GM12892 (cell line): ENCODE results near the gene LATS2. TPM values are rescaled to one million over a fixed set of nuclear protein-coding genes. Genes with fewer than 3 reads are reported as not detected.
A peak's percentile ranks its signal among the peaks of the same experiment; 100 is the strongest.

Experiments
- DNase-seq: peaks from one replicate; pipeline ENCODE4 v3.0.0; 2011; ENCODE audit not compliant: insufficient read length
- FAIRE-seq: peaks from 2 replicates; lab custom pipeline; 2011; peaks lifted over from hg19 to GRCh38; lab: Jason Lieb, UNC
- POLR2A ChIP-seq: IDR thresholded peaks from 2 replicates; pipeline ENCODE4 v1.6.1; 2011; ENCODE audit warnings: low read depth, low read length, control low read depth
- POLR2AphosphoS5 ChIP-seq: IDR thresholded peaks from 2 replicates; pipeline ENCODE4 v1.6.1; 2011; ENCODE audit warnings: low read depth, low read length, control low read depth
- TAF1 ChIP-seq: IDR thresholded peaks from 2 replicates; pipeline ENCODE4 v1.6.1; 2011; ENCODE audit warnings: low read depth, mild to moderate bottlenecking, control low read depth, low read length, borderline replicate concordance
- polyA plus RNA-seq: library from polyadenylated mRNA; unstranded; fragments of >200 nt; gene quantifications from one replicate; pipeline ENCODE4 v1.2.1, GENCODE V29; 2012; ENCODE audit warnings: missing spikeins, inconsistent platforms; ENCODE audit not compliant: missing spikeins

The LATS2 gene
- polyA plus RNA-seq = 2.0 TPM

DNA sequence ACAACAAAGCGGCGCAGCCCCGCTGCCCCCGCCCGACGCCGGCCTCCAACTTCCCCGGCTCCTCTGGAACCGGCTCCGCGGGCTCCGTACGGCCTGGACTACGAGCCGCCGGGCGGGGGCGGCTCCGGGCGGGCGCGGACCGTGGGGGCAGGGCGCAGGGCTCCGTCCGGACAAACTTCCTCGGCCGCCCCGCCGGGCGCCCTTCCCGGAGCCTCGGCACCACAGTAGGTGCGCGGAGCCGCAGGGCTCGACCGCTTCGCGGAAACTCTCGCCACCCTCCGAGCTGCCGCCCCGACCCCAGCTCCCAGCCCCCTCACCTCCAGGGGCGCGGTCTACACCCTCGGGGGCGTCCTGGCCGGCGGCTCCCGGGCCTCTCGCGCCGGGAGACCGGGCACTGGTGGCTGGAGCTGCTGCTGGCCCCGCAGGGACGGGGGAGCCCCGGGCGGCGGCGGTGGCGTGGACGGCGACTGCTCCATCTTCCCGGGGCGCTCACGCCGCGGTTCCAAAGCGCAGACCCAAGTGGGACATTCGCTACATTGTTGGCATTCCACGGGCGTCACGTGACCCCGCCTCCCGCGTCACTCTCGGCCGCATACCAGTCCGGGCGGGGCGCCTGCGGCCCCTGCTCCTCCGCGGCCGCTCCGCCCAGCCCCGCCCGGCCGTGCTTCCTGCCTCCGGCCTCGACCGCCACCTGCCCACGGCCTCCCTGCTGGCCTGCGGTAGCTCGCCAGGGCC lies at the start of gene LATS2:
LATS2 (minus strand) TSS at position 558 of the 735 bp plus-strand sequence. CDS start 15,560 bp downstream, outside the sequence.
- FAIRE-seq (no peak), DNase-seq (peak; percentile 69)
- TF ChIP-seq TAF1 (0 out of 2 replicates have a peak, but pooled peaks have one; percentile 7), POLR2AphosphoS5 (no peak), POLR2A (peak; percentile 61; the same call in 1 of the 2 replicates)

DNA sequence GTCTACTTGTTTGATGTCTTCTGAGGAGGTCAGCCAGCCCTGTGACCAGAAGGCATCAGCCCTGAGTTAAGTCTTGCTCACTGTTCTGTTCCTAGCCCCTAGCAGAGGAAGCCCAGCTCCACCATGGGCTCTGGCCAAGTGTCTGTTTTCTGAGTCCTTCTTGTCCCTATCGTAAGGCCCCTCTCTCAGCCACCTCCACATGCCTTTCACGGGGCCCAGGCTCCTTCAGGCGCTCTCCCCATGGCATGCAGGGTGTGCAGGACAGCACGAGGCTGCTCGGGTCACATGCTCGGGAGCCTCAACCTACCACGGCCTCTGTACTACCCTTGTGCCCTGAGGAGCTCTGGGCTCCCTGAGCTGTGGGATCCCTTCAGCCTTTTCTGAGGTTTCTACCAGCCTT lies 47.8 kb upstream of the LATS2 start:
- TF ChIP-seq TAF1 (no peak), POLR2AphosphoS5 (no peak), POLR2A (no peak)
- no peak for FAIRE-seq
- no peak for DNase-seq

DNA sequence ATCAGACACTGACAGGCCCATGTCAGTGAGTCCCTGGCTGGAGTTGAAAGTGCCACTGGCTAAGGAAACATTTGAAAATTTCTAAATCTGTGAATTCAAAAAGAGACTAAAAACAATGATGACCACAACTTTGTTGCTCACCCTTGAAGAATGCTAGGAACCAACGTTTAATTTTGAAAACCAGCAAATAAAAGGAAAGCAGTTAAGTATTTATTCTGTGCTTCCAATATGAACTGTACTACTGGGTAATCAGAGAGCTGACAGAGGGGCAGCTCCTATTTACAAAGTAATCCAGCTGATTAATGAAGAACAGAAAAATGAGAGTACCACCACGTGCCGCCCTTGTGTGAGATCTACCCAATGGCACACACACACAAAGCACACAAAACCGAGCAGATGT lies 44.7 kb upstream of the LATS2 start:
- FAIRE-seq (no peak), DNase-seq (no peak)
- no peak for TF ChIP-seq POLR2A
- TF ChIP-seq POLR2AphosphoS5 = no peak
- no peak for TF ChIP-seq TAF1

DNA sequence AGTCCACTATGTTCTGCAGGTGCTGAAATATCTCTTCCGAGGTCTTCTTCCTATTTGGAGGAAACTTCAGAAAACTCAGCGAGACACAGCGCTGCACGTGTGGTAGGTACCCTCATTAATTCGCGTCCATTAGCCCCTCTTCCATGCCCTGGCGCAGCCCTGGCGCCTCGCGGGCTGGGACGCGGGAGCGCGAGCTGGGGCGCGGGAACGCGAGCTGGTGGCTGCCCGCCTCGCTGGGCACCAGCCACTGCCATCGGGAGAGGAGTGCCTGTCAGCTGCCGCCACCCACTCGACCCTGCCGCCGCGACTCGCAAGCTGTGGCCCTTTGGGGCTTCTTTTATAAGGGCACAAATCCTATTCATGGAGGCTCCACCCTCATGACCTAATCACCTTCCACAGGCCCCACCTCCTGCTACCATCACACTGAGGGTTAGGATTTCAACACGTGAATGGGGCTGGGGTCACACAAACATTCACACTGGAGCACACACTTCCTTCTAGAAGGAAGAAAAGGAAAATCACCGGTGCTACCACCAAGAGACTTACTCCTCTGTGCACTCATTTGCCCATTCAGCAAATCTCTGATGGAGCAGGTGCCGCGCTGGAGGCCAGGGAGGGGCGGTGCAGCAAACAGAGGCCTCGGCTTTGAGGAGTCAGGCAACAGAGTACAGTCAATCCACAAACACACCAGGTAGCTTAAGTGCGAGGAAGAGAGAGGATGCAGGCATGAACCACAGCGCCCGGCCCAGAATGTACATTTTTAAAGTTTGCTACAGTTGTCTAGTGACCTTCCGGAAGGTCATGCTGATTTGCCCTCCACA lies 43.0 kb upstream of the LATS2 start:
- no peak for TF ChIP-seq POLR2A
- TF ChIP-seq POLR2AphosphoS5 = no peak
- DNase-seq = no peak
- no peak for FAIRE-seq

DNA sequence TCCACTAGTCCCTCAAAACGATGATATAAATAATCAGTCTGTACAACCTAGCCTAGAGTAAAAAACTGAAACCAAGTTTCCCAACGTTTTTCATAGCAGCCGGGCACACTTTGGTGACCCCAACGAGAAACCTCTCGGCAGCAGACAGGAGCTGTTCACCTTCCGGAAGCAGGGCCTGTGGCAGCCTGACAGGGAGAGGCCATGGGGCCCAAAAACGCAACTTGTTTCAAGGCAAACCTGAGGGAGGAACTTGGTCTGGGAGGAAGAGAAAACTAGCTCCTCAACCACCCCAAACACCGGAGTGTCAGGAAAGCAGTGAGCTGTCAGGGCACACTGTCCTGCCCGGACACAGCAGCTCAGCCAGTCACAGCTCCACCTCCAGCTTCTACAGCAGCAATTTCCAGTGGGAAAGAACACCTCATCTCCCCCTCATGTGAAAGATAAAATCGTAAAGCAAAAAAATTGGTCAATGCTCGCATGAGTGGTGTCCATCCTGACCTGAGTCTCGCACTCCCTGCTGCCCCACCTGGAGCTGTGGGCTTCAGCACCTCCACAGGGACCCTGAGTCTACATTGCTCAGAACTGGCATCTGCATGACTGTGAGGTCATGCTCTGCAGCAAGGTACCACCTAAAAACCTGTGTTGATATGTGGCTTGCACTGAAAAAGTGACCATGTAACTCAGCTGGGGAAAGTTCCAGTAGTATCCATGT lies 40.6 kb upstream of the LATS2 start:
- no peak for FAIRE-seq
- no peak for DNase-seq
- TF ChIP-seq POLR2A (no peak), POLR2AphosphoS5 (no peak), TAF1 (no peak)

- TF ChIP-seq POLR2A = no peak
- TF ChIP-seq POLR2AphosphoS5 = no peak
- no peak for TF ChIP-seq TAF1
- FAIRE-seq (no peak), DNase-seq (no peak)
Measured at GRCh38 chr13:21100994-21101757, 39.8 kb upstream of the LATS2 start.

DNA sequence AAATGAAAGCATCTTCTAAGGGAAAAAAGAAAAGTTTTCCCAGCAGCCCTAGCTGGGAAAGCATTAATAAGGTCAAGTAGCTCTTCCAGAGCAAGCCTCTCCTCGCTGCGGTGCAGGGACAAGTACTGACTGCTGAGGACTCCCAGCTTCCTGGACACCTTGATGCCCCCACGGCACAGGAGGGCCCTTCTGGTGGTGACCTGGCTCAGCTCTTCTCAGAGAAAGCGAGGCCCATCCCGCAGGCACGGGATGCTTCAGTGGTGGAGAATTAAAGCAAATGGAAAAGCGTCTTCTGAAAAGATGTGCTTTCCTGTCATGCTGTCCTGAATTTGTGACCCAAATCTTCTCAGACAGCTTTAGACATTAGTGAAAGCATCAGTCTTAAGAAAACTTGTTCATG lies 38.8 kb upstream of the LATS2 start:
- DNase-seq (no peak), FAIRE-seq (no peak)
- TF ChIP-seq TAF1 = no peak
- no peak for TF ChIP-seq POLR2AphosphoS5
- no peak for TF ChIP-seq POLR2A

GRCh38 chr13:21095311-21095710 lies 33.9 kb upstream of the LATS2 start:
- FAIRE-seq = no peak
- TF ChIP-seq TAF1 (no peak), POLR2A (no peak), POLR2AphosphoS5 (no peak)
- no peak for DNase-seq

GRCh38 chr13:21089830-21090229 lies 28.4 kb upstream of the LATS2 start:
- DNase-seq (no peak), FAIRE-seq (no peak)
- TF ChIP-seq TAF1 = no peak
- no peak for TF ChIP-seq POLR2AphosphoS5
- TF ChIP-seq POLR2A = no peak

DNA sequence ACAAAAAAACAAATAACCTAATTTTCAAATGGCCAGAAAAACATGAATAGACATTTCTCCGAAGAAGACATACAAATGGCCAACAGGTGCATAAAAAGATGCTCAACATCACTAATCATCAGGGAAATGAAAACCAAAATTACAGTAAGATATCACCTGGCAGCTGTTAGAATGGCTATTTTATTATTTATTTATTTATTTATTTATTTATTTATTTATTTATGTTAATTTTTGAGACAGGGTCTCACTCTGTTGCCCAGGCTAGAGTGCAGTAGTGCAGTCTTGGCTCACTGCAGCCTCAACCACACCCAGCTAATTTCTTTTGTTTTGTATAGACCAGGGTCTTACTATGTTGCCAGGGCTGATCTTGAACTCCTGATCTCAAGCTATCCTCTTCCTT lies 27.1 kb upstream of the LATS2 start:
- FAIRE-seq (no peak), DNase-seq (no peak)
- TF ChIP-seq POLR2AphosphoS5 (no peak), POLR2A (no peak), TAF1 (no peak)

GRCh38 chr13:21086929-21087328 lies 25.5 kb upstream of the LATS2 start:
- TF ChIP-seq POLR2A (no peak), POLR2AphosphoS5 (no peak), TAF1 (no peak)
- FAIRE-seq (no peak), DNase-seq (no peak)
